Heart left ventricle (tissue), 13 donors: Measurements from ENCODE around the gene PCYT1A.

Source experiments
- CTCF ChIP-seq, 12 donors: fragments of 200-600 bp; sonication (generic) in 4 of 12; IDR thresholded peaks; one replicate each; pipeline versions ENCODE4 v1.5.0 to v1.8.0; 2018 to 2022; ENCODE audit warnings: antibody characterized with exemption in 12 of 12, mild to moderate bottlenecking in 5 of 12
- POLR2A ChIP-seq, 2 donors: fragments of 450-650 bp; IDR thresholded peaks; one replicate each; pipeline ENCODE4 v1.6.1; 2017; ENCODE audit warnings: antibody characterized with exemption in 2 of 2, mild to moderate bottlenecking in 2 of 2, moderate library complexity in 2 of 2
- donor health status: ischemic (EF 13 %, LVEDD 7.1; RV severe dilation, severe dysfunction).
- donor health status: DM: no; HTN: yes; CAD: no.
- donor health status: DM: no; HTN: no; CAD: no.
- donor health status: ischemic (EF 25% LVEDD 6.9; RV normal size, moderate dysfunction).
- donor health status: ischemic (EF 25% LVEDD 5.7; RV mildly dilated, moderate dysfunction).
- donor health status: ischemic (EF 35%, LVEDD 5.7; RV mildly dilated, moderate dysfunction).
- donor health status: nonischemic (EF 11% LVEDD 7.7; RV severe dilation, severe dysfunction).
- donor health status: DM: yes; HTN: yes; CAD: no.
- donor health status: PGD.
- donor health status: ischemic (EF 29% LVEDD 5.4; RV normal size, mild dysfunction).
- donor health status: nonischemic (EF 23%, LVEDD 6.1; RV moderate dilation, normal function).

- TF ChIP-seq CTCF (IDR thresholded peaks at IDR 0.05), result no peak
- TF ChIP-seq POLR2A (IDR thresholded peaks at IDR 0.05), result no peak
These were observed 32.9 kb downstream of the PCYT1A start for GRCh38 chr3:196254376-196255283.
